Sciatic nerve (tissue), 2 donors: ENCODE measurements around the gene RAF1. TPM values are rescaled to one million over a fixed set of nuclear protein-coding genes. Genes with fewer than 3 reads are reported as not detected.
A peak's percentile ranks its signal among the peaks of the same experiment; 100 is the strongest.

Experiments
- ATAC-seq: fragments of 200-7000 bp; cut with Tn5 transposase; one replicate; pipeline ENCODE4 v1.9.1; 2020; ENCODE audit warnings: mild to moderate bottlenecking, moderate library complexity
- DNase-seq: peaks from one replicate; pipeline ENCODE4 v3.0.0-alpha.2; 2020; ENCODE audit warnings: low spot score
- intact Hi-C: fragments of 100-400 bp; cut with DNase I; formaldehyde crosslinking; loops from one replicate; pipeline ENCODE4 v1.14.2; 2022
- total RNA-seq: library from RNA; stranded (reverse); fragmentation: NEBNext Ultra II Directional; extraction: Animal tissue kit (Norgen Biotek cat#: 25700); gene quantifications from one replicate; pipeline ENCODE4 v1.2.1, GENCODE V29; 2021
- donor health status: DM: no; HTN: no; CAD: no.
- donor health status: DM: no; HTN: no; CAD: no.

The RAF1 gene
- total RNA-seq, 1 donor from 2014 or later, result 90.5 TPM

- ATAC-seq, result no peak
- DNase-seq, result no peak
- intact Hi-C loops, result no loop called here
These were observed 85.2 kb downstream of the RAF1 start for GRCh38 chr3:12578742-12579141.

- DNase-seq (no peak), ATAC-seq (no peak)
- intact Hi-C loops, result no loop called here
These were observed 86.5 kb downstream of the RAF1 start for GRCh38 chr3:12577379-12577778.

- no peak for DNase-seq
- intact Hi-C loops, result no loop called here
- no peak for ATAC-seq
These were observed 89.3 kb downstream of the RAF1 start for GRCh38 chr3:12574661-12575060.

- ATAC-seq, result no peak
- no peak for DNase-seq
- intact Hi-C loops, result no loop called here
These were observed 89.8 kb downstream of the RAF1 start for GRCh38 chr3:12574131-12574530.

GRCh38 chr3:12571986-12572385 lies 91.9 kb downstream of the RAF1 start:
- DNase-seq (no peak), ATAC-seq (no peak)
- intact Hi-C loops, result no loop called here

GRCh38 chr3:12569836-12570235 lies 94.1 kb downstream of the RAF1 start:
- ATAC-seq (no peak), DNase-seq (no peak)
- intact Hi-C loops, result no loop called here

- intact Hi-C loops, result no loop called here
- no peak for ATAC-seq
- DNase-seq, result no peak
These were observed 95.2 kb downstream of the RAF1 start for GRCh38 chr3:12568747-12569146.

GRCh38 chr3:12566976-12567375 lies 96.9 kb downstream of the RAF1 start:
- no peak for DNase-seq
- no peak for ATAC-seq
- intact Hi-C loops, result no loop called here

GRCh38 chr3:12562451-12562850 lies 101.5 kb downstream of the RAF1 start:
- no peak for ATAC-seq
- no peak for DNase-seq
- intact Hi-C loops, result no loop called here

- ATAC-seq, result no peak
- intact Hi-C loops, result no loop called here
- DNase-seq, result no peak
These were observed 102.5 kb downstream of the RAF1 start for GRCh38 chr3:12561397-12561796.

- intact Hi-C loops, result no loop called here
- DNase-seq, result no peak
- ATAC-seq, result no peak
These were observed 103.3 kb downstream of the RAF1 start for GRCh38 chr3:12560505-12561190.

GRCh38 chr3:12559520-12559919 lies 104.4 kb downstream of the RAF1 start:
- ATAC-seq (no peak), DNase-seq (no peak)
- intact Hi-C loops, result no loop called here

- ATAC-seq (no peak), DNase-seq (no peak)
- intact Hi-C loops, result no loop called here
These were observed 105.2 kb downstream of the RAF1 start for GRCh38 chr3:12558706-12559105.

GRCh38 chr3:12557473-12558100 lies 106.3 kb downstream of the RAF1 start:
- ATAC-seq, result no peak
- intact Hi-C loops, result no loop called here
- no peak for DNase-seq

- intact Hi-C loops, result no loop called here
- peak; percentile 91 for DNase-seq
These were observed 107.0 kb downstream of the RAF1 start, which contains the start of gene MKRN2 for GRCh38 chr3:12556690-12557472. Gene MKRN2, plus strand, starts transcription at chr3:12557087. Its CDS starts 64 bp downstream, at chr3:12557151.

GRCh38 chr3:12556314-12556689 lies 107.6 kb downstream of the RAF1 start:
- no peak for DNase-seq
- peak; percentile 34 for ATAC-seq
- intact Hi-C loops, result no loop called here

More at GRCh38 chr3:12556690-12557472, 107.0 kb downstream of the RAF1 start, which contains the start of gene MKRN2:
- peak; percentile 97 for ATAC-seq

GRCh38 chr3:12553921-12554391 lies 110.0 kb downstream of the RAF1 start:
- intact Hi-C loops, result no loop called here
- ATAC-seq, result no peak
- DNase-seq, result no peak

GRCh38 chr3:12549971-12550760 lies 113.8 kb downstream of the RAF1 start:
- intact Hi-C loops, result no loop called here
- ATAC-seq (no peak), DNase-seq (no peak)

GRCh38 chr3:12545473-12545791 lies 118.5 kb downstream of the RAF1 start, which contains the start of gene MKRN2OS:
Gene MKRN2OS, minus strand, starts transcription at chr3:12545499. Its CDS starts 35 bp downstream, at chr3:12545464.
- intact Hi-C loops, result no loop called here
- DNase-seq (no peak), ATAC-seq (no peak)
